Measurements from ENCODE around the gene FAM184A. TPM values are rescaled to one million over a fixed set of nuclear protein-coding genes. Genes with fewer than 3 reads are reported as not detected.

The FAM184A gene
- total and polyA plus RNA-seq, 2 of the 13 experiments (the other 11 are each of a cell fraction or from before 2014, with no cell fraction given), result 7.0 to 18.0 TPM

DNA sequence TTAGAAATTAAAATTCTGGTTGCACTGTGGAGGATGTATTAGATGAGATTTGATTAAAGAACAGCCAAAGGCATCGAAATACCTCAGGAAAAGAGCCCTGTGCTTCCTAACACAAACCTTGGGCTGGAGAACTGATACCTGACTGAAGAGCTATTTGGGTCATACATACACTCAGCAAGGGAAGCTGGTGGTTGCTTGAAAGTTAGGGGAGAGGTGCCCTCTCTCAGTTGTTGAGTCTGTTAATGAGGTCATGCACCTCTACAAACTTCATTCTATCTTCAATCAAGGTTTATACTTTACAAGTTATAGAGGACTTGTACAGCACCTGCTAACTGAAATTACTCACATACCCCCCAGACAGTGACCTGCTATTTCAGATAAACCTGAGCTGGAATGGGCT is 25.5 kb downstream of the FAM184A start (continued):
- no peak for TF ChIP-seq ZNF607 (CRISPR knock-in tag; IDR thresholded peaks at IDR 0.05; ENCODE audit: borderline replicate concordance)
- TF ChIP-seq, protein P1, sequence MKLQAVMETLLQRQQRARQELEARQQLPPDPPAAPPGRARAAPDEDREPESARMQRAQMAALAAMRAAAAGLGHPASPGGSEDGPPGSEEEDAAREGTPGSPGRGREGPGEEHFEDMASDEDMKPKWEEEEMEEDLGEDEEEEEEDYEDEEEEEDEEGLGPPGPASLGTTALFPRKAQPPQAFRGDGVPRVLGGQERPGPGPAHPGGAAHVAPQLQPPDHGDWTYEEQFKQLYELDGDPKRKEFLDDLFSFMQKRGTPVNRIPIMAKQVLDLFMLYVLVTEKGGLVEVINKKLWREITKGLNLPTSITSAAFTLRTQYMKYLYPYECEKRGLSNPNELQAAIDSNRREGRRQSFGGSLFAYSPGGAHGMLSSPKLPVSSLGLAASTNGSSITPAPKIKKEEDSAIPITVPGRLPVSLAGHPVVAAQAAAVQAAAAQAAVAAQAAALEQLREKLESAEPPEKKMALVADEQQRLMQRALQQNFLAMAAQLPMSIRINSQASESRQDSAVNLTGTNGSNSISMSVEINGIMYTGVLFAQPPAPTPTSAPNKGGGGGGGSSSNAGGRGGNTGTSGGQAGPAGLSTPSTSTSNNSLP (IDR thresholded peaks at IDR 0.05; ENCODE audit: low read depth, low read length), result no peak
- TF ChIP-seq ZNF766 (CRISPR knock-in tag; IDR thresholded peaks at IDR 0.05; ENCODE audit: borderline replicate concordance), result no peak

DNA sequence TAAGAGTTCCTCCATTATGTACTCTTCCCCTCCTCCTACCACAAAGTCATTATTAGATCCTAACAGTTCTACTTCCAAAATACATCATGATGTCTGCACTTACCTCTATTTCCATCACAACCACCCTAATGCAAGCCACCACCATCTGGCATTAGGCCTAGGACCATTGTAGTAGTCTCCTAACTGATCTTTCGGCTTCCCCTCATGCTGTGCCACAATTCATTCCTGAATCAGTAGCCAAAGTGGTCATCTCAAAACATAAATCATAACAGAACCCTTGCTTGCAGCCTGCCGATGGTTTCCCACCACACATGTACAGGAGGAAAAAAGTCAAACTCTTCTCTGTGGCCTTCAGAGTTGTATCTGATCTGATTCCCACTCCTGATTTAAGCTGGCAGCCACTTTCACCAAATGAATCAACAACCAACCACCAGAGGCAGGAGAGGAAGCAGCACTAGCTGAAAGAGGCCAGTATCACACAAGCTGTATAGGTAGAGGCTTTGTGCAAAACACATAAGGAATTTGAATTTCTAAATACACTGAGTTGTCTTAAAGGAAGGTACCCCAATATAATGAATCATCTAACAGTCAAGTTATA is 26.1 kb downstream of the FAM184A start:
- Histone ChIP-seq H3K9ac (ENCODE audit: insufficient read depth, low read depth, low read length) (no peak overlapping the region), H3K4me1 (ENCODE audit: insufficient read depth, low read length) (no peaks in the 10 kb centered on the region), H4K20me1 (ENCODE audit: insufficient read depth, low read length) (no peaks in the 10 kb centered on the region), H3K27me3 (ENCODE audit: control insufficient read depth in 1 of 2, insufficient read depth in 2 of 2, low read length in 2 of 2) (no peaks in the 10 kb centered on the region), H3K4me2 (ENCODE audit: low read depth, low read length) (no peak overlapping the region), H2AFZ (ENCODE audit: low read length) (no peak overlapping the region), H3K9me3 (ENCODE audit: low read length) (no peaks in the 10 kb centered on the region), H3K36me3 (replicated peaks in 1 of 2; ENCODE audit: control insufficient read depth in 1 of 2, insufficient read depth in 2 of 2, low read length in 2 of 2) (no peaks in the 10 kb centered on the region), H3K4me3 (replicated peaks in 1 of 3; ENCODE audit: insufficient read depth in 1 of 3, low read depth in 2 of 3, low read length in 3 of 3) (no peak overlapping the region), H3K27ac (ENCODE audit: extremely low read length, insufficient read depth, low read length) (no peak overlapping the region), H3K79me2 (ENCODE audit: insufficient read depth, low read length) (no peaks in the 10 kb centered on the region)
- in situ Hi-C loops (cut with HindIII; ENCODE audit: extremely low pct_ligation_motif_present, low pct_unique_long_range_greater_than_20kb) (no loop called here), intact Hi-C loops (cut with micrococcal nuclease; ENCODE audit: unreplicated experiment) (no loop called here)
- no TSS peak for BruUV-seq (replicated peaks)
- 92% methylated on average over 2 of the region's 2 CpGs for WGBS (ENCODE audit: low lambda C conversion rate)
- CTCF ChIA-PET (ENCODE audit: low intra/inter-chr PET ratio, low total read pairs), result no interaction called here
- no peak for DNase-seq (ENCODE audit: low spot score)
- no peak for FAIRE-seq
- POLR2A ChIA-PET, result no interaction called here
- TF ChIP-seq, protein P2, sequence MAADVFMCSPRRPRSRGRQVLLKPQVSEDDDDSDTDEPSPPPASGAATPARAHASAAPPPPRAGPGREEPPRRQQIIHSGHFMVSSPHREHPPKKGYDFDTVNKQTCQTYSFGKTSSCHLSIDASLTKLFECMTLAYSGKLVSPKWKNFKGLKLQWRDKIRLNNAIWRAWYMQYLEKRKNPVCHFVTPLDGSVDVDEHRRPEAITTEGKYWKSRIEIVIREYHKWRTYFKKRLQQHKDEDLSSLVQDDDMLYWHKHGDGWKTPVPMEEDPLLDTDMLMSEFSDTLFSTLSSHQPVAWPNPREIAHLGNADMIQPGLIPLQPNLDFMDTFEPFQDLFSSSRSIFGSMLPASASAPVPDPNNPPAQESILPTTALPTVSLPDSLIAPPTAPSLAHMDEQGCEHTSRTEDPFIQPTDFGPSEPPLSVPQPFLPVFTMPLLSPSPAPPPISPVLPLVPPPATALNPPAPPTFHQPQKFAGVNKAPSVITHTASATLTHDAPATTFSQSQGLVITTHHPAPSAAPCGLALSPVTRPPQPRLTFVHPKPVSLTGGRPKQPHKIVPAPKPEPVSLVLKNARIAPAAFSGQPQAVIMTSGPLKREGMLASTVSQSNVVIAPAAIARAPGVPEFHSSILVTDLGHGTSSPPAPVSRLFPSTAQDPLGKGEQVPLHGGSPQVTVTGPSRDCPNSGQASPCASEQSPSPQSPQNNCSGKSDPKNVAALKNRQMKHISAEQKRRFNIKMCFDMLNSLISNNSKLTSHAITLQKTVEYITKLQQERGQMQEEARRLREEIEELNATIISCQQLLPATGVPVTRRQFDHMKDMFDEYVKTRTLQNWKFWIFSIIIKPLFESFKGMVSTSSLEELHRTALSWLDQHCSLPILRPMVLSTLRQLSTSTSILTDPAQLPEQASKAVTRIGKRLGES (CRISPR knock-in tag; IDR thresholded peaks at IDR 0.05; ENCODE audit: borderline replicate concordance), result no peak
- TF ChIP-seq GABPB1 (CRISPR knock-in tag; IDR thresholded peaks at IDR 0.05) (no peak), TCF7 (IDR thresholded peaks at IDR 0.05; ENCODE audit: low read depth) (no peak), ZBTB8A (CRISPR knock-in tag; IDR thresholded peaks at IDR 0.05; ENCODE audit: borderline replicate concordance, low read depth) (no peak), NFE2L2 (IDR thresholded peaks at IDR 0.05; ENCODE audit: low read length) (no peak), ZNF33B (CRISPR knock-in tag; IDR thresholded peaks at IDR 0.05) (no peak), ZNF720 (CRISPR knock-in tag; IDR thresholded peaks at IDR 0.05) (no peak)
- TF ChIP-seq, protein P3, sequence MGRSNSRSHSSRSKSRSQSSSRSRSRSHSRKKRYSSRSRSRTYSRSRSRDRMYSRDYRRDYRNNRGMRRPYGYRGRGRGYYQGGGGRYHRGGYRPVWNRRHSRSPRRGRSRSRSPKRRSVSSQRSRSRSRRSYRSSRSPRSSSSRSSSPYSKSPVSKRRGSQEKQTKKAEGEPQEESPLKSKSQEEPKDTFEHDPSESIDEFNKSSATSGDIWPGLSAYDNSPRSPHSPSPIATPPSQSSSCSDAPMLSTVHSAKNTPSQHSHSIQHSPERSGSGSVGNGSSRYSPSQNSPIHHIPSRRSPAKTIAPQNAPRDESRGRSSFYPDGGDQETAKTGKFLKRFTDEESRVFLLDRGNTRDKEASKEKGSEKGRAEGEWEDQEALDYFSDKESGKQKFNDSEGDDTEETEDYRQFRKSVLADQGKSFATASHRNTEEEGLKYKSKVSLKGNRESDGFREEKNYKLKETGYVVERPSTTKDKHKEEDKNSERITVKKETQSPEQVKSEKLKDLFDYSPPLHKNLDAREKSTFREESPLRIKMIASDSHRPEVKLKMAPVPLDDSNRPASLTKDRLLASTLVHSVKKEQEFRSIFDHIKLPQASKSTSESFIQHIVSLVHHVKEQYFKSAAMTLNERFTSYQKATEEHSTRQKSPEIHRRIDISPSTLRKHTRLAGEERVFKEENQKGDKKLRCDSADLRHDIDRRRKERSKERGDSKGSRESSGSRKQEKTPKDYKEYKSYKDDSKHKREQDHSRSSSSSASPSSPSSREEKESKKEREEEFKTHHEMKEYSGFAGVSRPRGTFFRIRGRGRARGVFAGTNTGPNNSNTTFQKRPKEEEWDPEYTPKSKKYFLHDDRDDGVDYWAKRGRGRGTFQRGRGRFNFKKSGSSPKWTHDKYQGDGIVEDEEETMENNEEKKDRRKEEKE (IDR thresholded peaks at IDR 0.05), result no peak
- peak; percentile 40; the same call in 1 of the 3 replicates for ATAC-seq
